ENCODE results near the gene PRKCZ.

GRCh38 chr1:2110191-2110737 lies 60.1 kb downstream of the PRKCZ start:
- TF ChIP-seq CTCF (IDR thresholded peaks at IDR 0.05): no peak
- TF ChIP-seq POLR2A (IDR thresholded peaks at IDR 0.05): no peak
